ENCODE results near the gene TAF5L.

GRCh38 chr1:229674042-229674441, 48.1 kb upstream of the TAF5L start:
- TF ChIP-seq POLR2A (IDR thresholded peaks at IDR 0.05), result no peak
- TF ChIP-seq CTCF (IDR thresholded peaks at IDR 0.05), result no peak
- no peak for TF ChIP-seq EP300 (IDR thresholded peaks at IDR 0.05)
